OCI-LY7 (cell line): Measurements from ENCODE around the gene CTNNAL1.

Experiments
- EZH2phosphoT487 ChIP-seq: fragments of 200-600 bp; sonication (generic); IDR thresholded peaks from 2 replicates; pipeline ENCODE4 v1.6.1; 2018; ENCODE audit warnings: low read depth, borderline replicate concordance, mild to moderate bottlenecking, mixed run types, antibody characterized with exemption, low read length, moderate library complexity, mixed read lengths
- TF ChIP-seq, protein P1 (sequence below): fragments of 200-600 bp; sonication (generic); conservative IDR thresholded peaks from 2 replicates; pipeline ENCODE4 v1.5.1; 2014; ENCODE audit warnings: mild to moderate bottlenecking, antibody characterized with exemption, low read length, moderate library complexity, mixed read lengths

DNA sequence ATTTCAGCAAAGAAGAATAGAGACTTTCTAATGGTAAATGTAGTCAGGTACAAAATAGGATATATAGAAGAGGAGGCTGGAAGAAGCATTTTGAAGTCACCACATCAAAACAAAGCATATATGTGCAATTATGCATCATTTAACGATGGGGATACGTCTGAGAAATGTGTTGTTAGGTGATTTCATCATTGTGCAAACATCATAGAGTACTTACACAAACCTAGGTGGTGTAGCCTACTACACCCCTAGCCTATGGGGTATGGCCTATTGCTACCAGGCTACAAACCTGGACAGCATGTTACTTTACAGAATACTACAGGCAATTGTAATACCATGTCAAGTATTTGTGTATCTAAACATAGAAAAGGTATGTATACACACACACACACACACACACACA is 107.8 kb downstream of the CTNNAL1 start:
- TF ChIP-seq, protein P1, sequence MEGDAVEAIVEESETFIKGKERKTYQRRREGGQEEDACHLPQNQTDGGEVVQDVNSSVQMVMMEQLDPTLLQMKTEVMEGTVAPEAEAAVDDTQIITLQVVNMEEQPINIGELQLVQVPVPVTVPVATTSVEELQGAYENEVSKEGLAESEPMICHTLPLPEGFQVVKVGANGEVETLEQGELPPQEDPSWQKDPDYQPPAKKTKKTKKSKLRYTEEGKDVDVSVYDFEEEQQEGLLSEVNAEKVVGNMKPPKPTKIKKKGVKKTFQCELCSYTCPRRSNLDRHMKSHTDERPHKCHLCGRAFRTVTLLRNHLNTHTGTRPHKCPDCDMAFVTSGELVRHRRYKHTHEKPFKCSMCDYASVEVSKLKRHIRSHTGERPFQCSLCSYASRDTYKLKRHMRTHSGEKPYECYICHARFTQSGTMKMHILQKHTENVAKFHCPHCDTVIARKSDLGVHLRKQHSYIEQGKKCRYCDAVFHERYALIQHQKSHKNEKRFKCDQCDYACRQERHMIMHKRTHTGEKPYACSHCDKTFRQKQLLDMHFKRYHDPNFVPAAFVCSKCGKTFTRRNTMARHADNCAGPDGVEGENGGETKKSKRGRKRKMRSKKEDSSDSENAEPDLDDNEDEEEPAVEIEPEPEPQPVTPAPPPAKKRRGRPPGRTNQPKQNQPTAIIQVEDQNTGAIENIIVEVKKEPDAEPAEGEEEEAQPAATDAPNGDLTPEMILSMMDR, result no peak
- TF ChIP-seq EZH2phosphoT487, result no peak
